Activated T-cell treated with anti-CD3 and anti-CD28 coated beads for 24 hours (primary cell): ENCODE measurements around the gene TNS1.

Experiments
- DNase-seq: peaks from one replicate; pipeline ENCODE4 v3.0.0-alpha.2; 2020; ENCODE audit warnings: low read depth

The TNS1 gene

DNA sequence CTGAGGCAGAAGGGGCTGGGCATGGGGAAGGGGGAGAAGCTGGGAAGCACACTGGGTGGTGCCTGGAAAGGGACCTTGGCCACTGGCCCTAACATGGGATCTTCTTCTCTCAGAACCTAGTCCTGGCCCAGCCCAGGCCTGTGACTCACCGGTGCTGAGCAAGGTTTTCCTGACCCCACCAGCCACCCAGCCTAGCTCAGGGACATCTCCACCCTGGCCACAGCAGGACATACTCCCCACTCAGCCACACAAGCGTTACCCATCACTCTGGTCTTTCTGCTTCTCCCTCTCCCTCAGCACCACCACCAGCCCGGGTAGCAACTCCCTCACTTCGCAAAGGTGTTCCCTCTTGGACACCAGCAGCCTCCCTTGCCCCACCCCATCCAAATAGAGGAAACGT lies 22.8 kb downstream of the TNS1 start:
- no peak for DNase-seq

DNA sequence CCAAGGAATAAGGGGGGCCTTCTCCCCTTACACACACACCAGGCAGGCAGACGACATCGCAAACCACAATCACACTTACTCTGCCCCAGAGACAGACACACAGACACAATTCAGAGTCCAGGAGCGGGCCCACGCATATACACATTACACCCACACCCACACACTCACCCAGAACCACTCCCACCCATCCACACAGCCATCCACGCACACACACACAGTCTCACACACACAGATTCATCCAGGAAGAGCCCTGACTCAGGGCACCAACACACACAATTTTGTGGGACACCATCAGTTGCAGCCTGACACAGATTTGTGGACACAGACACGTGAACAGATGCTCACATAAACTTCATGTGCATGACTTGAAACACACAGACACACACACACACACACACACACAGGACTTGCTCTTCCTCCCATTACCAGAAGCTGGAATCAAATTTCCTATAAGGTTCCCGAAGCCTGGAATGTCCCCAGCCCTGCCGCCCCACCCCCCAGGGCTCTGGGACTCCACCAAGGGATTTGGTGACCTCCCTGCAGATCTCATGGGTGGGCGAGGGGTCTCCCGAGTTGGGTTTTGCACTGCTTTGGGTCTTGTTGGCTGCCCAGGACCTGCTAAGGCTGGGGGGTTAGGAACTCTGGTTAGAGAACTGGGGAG lies 23.5 kb downstream of the TNS1 start:
- no peak for DNase-seq

DNA sequence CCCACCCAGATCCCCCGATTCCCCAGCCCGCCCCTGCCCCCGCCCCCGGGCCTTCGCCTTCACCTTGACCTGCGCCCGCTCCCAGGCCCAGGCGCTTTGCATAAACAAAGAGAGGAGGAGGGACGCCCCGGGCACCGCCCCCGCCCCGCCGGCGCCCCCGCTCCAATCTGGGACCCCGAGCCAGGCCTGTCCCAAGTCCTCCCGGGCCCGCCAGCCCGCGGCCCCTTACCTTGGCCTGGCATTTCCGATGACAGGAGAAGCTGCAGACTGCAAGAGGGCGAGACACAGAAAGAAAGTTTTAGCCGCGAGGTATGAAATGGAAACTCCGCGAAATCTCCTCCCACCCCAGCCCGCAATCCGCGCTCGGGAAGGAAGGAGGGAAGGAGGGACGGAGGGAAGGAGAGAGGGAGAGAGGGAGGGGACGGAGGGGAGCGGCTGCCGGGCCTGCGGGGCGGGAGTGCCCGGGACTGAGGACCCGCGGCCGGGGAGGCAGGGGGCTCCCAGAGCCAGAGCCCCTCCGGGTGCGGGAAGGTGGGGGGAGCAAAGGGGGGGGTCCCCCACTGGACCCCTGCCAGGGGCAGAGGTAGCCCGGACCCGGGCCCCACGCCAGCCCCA lies 24.2 kb downstream of the TNS1 start:
- no peak for DNase-seq

DNA sequence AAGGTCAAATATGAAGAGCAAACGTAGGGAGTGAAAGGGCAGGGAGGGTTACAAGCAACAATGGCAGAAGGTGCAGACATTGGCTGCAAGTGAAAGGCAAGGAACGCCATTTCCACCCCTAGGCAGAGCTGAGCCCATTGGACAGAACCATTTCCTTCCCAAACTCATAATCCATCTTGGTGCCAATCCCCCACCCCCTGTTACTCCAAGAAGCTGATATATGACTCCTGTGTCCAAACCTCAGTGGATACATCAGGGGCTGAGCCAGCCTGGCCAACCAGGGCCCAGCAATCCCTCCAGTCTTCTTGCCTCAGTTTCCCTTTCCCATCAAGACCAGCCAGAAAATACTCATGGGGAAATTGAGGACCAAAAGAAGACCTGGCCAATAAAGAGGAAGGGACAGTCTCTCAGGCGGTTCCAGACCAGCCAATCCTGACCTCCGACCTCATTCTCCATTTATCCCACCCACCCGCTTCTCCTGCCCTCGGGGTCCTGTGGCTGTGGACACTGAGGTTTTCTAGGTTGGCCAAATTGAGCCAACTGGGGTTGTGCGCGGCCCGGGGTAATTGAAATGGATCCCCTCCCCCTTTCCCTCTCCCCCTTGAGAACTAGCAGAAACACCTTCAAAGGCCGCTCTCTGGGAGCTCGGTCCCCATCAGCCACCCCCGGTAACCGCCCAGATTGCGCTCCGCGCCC lies 24.8 kb downstream of the TNS1 start:
- no peak for DNase-seq

DNA sequence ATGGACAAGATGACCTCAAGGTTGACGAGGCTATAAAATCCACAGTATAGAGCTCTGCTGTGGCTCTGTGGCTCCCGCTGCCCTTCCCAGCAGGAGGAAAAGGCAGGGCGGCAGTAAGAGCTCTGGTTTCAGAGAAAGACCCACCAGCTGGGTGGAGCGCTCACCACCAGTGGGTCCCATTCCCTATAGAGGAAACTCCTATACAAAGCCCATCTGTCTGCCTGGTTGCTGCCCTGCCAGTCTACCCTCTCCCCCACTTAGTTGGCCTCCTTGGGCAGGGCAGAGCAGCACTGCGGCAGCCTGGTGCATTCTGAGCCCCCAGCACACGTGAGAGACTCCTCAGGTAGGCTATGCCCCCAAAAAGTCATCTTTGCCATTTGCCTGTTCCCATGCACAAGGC lies 26.5 kb downstream of the TNS1 start:
- DNase-seq, result no peak

DNA sequence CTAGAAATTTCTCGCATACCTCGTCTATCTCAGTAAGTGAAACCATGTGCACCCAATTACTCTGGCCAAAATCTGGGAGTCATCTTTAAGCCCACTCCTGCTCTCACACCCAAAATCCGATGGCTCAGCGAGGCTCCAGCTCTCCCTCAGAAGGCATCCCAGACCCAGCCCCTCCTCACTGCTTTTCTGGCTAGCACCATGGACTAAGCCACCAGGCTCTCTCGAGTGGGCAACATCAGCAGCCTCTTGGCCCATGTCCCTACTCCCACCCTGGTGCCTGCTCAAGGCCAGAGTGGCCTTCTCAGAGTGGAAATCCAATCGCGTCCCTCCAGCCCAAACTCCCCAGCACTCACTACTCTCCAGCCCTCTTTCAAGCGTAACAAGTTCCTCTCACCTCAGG lies 27.2 kb downstream of the TNS1 start:
- DNase-seq, result no peak

DNA sequence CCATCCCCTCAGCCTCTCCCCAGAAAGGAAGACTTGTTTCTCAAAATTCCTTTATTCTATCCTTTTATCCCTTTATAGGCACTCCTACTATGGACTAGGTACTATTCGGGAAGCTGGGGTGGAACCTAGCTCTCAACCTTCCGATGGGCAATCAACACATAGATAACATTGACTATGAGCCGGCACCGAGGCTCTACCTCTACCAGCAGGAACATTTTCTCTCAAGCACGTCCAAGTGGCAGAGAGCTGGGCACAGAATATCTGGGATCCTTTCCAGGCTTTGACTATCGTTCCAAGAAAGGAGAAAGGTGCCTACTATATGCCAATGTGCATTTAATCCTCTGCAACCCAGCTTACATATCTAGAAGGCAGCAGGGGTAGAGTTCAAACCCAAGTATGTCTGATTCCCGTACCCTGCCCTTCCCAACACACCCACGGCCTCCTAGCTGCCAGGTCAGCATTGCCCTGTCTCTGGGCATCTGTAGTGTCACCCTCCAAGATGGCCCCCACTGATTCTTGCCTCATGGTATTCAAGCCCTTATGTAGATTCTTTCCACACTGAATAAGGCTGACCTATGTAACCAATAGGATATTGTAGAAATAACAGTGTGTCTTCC lies 28.3 kb downstream of the TNS1 start:
- no peak for DNase-seq

DNA sequence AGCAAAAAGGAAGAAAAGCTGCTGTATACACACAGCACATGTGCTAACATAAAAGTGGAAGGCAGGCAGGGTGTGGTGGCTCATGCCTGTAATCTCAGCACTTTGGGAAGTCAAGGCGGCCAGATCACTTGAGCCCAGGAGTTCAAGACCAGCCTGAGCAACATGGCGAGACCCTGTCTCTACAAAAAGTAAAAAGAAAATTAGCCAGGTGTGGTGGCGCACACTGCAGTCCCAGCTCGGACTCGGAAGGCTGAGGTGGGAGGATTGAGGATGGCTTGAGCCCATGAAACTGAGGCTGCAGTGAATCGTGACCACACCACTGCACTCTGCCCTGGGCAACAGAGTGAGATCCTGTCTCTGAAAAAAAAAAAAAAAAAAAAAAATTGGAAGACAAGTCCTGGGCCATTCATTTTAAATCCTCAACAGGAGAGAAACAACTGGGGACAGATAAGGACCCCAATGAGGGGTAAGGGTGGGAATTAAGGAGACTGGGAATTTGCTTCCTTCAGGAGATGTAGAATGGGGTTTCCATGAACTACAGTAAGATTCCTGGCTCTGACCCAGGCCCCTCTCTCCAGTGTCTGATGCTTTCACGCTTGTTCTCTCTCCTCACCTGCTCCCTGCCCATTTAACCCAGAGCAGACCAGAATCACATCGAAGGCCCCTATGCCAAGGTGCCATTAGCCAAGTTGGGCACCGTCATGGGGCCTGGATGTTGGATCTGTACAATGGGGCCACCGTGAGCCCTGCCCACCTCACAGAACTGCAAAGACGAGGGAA lies 29.6 kb downstream of the TNS1 start:
- no peak for DNase-seq

DNA sequence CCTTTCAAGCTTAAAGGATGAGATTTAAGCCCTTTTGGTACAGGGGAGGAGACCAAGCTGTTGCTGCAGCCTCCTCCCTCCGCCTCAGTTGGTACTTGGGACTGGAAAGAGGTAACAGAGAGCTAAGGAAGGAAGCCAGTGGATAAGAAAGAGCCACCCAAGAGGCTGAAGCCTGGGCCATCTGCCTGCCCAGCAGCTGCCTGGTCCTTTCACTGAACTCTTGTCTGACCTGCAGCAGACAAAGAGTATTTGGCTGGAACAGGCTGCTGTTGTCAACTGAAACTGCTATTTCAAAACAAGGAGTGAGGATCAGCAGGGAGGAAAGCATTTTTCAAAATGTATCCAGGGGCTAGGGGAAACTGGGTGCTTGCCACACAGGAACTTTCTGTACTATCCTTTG lies 30.3 kb downstream of the TNS1 start:
- no peak for DNase-seq

DNA sequence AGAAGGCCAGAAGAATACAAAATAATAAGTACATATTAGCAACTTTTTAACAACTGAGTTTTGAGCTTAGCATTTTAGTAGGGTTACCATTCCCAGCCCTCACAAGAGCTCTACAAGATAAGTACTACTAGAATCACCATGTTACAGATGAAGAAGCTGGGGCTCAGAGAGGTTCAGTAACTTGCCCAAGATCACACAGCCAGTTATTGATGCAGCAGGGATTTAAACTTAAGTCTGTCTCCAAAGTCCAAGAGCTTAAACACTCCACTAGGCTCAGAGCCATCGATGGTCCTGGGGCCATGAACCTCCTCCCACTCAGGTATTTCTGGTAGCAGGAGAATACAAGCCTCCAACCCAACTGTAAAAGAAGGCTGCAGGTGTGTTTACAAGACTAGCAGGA lies 30.8 kb downstream of the TNS1 start:
- DNase-seq, result no peak

DNA sequence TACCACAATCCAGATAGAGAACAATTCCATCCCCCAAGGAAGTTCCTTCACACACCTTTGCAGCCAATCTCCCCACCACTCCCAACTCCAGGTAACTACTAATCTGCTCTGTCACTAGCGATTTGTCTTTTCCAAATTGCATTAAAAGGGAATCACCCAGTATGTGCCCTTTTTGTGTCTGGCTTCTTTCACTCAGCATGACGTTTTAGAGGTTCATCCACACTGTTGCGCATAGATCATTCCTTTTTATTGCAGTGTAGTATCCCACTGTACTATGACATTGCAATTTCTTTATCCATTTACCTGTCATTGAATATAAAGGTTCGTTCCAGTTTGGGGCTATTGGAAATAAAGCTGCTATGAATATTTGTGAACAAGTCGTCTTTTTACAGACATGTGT lies 31.6 kb downstream of the TNS1 start:
- DNase-seq, result no peak

DNA sequence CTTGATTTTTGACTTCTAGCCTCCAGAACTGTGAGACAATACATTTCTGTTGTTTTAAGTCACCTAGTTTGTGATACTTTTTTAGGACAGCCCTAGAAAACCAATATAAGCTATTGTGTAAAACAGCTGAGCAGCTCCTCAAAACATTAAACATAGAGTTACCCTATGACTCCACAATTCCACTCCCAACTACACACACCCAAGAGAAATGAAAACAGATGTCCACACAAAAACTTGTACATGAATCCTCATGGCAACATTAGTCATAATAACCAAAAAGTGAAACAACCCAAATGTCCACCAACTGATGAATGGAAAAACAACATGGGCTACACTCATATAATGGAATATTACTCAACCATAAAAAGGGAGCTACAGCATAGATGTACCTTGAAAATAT lies 32.6 kb downstream of the TNS1 start:
- DNase-seq, result no peak

DNA sequence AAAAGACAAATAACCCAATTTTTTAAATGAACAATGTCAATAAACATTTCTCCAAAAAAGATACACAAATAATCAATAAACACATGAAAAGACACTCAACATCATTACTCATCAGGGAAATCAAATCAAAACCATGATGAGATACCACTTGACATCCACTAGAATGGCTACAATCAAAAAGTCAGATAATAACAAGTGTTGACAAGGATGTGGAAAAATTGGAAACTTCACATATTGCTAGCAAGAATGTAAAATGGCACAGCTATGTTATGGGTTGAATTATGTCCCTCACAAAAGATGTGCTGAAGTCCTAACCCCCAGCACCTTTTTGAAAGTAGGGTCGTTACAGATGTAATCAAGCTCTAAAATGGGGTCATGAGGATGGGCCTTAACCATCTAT lies 33.2 kb downstream of the TNS1 start:
- DNase-seq, result no peak

DNA sequence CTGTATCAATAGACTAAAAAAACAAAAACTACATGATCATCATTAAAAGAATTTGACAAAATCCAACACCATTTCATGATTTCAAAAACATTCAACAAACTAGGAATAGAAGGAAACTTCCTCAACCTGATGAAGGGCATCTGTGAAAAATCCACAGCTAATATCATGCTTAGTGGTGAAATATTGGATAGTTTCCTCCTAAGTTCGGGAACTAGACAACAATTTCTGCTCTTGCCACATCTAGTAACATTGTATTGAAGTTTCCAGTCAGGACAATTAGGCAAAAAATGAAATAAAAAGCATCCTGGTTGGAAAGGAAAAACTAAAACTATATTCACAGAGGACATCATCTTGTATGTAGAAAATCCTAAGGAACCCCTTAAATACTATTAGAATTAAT lies 34.8 kb downstream of the TNS1 start:
- no peak for DNase-seq

DNA sequence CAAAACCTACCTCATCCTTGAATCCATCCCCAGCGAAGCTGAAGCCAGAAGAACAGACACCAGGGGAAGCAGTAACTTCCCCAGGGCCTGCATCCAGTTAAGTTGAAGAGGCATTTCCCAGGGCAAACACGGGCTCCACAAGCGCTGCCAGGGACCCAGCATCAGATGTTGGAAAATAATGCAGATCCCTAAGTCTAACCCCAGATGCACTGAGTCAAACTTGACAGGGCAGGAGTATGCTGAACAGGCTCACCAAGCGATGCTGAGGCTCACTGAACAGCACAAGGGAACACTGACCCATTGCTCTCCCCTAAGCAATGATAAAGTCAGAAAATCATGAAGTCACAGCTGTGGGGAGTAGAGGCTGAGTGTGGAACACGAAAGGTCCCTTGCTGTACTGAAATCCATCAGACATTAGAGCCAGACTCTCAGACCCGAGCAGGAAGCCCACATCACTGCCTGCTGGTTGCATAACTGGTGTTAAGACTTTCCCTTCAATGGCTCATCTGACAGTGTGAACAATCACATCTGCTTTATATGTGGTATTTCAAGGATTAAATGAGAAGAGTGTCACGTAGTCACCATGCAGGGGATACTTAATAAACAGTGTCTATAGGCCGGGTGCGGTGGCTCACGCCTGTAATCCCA lies 36.2 kb downstream of the TNS1 start:
- no peak for DNase-seq

DNA sequence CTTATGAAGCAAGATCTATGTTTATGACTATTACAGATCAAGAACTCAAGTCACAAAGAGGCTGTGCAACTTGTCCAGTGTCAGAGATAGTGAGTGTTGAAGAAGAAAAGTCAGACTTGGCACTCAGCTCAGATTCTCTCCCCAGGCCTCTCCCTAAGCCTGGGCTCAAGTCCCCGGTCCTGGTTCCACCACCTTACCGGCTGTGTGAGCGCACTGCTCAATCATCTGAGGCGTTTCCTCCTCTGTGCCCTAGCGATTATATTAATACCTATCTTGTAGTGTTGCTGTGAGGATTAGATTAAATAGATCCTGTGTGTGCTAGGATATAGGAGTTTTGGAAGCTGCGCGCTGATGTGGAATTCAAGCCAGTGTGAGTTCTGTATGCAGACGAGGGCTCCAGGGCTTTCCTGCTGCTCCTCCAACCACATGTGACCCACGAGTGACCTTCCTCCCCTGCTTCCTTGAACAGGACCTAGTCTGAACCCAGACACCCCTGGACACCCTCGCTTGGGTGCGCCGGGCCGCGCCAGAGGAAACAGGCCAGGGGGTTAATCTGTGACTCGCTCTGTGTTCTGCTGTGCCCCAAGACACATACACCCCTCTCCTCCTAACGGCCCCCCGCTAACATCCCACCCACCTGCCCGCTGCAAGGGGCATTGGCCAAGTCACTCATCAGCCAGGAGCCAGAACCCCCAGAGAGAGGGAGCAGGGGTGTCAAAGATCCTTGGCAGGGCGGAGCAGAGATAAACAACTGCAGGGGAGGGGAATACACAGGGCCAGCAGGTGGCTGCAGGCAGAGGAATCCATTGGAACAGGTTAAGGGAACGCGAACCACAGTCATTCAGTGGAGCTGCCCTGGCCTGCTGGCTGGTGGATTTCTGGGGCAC lies 38.3 kb downstream of the TNS1 start:
- no peak for DNase-seq

DNA sequence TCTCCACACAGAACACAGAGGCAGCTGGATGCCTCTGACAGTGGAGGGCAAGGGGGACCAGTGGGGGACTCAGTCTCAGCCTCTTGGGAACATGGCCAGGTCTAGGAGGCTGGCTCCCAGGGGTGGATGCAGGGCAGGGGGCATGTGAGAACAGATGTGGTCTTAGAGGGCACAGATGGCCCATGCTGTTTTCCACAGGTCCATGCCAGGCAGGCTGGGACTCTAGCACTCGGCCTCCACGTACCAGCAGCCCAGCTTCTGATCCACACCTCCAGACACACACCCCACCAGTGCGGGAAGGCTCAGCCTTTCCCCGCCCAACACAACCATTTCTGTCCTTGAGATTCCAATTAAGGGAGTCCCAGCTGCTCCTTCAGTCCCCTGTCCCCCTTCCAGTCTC lies 42.4 kb downstream of the TNS1 start:
- no peak for DNase-seq

DNA sequence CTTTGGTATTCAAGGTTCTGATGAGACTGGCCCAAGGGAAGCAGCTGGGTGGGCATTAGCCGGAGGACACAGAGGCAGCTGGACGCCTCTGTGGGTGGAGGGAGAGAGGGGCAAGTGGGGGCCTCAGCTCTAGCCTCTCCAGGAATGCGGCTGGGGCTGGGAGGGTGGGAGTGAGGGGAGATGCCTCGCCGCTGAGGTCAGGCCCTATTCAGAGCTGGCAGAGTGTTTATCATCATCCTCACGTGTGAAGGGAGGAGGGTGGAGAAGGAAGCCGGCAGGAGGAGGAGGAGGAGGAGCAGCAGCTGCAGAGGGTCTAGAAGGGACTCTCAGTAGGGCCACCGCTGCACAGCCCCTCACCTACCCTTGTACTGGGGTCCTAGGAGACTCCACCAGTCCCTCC lies 43.1 kb downstream of the TNS1 start:
- DNase-seq, result no peak

DNA sequence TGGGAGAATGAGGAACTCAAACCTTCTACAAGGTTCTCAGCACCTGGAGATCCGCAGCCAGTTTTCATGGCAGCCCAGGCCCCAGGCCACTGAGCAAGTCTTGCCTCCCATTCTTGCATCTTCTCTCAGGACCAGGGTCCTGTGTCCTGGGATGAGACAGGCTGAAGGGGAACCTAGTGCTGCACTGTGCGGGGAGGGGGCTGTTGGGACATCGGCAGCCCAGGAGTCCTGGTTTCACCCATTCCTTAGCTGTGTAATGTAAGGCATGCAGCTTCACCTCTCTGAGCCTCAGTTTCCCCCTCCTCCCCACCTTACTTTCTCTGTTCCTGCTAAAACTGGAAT lies 43.9 kb downstream of the TNS1 start:
- no peak for DNase-seq

DNA sequence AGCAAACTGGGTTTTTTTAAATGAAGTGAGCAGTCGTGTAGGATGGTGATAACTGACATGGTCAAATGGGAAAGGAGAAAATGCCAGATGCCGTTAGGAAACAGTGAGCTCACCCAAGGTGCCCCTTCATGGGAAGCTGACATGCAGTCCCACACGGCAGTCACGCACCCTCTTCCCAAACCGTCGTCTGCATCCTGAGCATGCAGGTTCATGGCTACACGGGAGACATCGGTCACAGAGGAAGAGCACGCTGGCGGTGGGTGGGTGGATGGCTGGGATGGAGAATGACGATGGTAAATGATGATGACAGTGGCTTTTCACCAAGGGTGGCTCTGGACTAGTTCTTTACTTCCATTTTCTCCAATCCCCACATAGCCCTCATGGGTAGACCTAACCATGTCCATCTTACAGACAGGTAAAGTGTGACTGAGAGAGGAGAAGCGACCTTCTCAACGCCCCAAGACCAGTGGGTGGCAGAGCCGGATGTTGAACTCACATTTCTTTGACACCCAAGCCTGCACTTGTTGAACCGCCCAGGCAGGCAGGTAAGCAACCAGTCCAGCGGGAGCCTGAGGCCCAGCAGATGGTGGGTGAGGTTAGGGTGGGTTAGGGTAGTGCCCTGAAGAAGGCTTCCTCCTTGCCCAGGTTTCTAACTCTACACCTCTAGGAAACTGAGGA lies 44.5 kb downstream of the TNS1 start:
- DNase-seq, result no peak
